IPS-15b (cell line): ENCODE results near the gene ZNF554.

Source experiments
- H3K27me3 ChIP-seq: one replicate; pipeline ENCODE4 v1.6.1; 2013; ENCODE audit warnings: low read length; ENCODE audit not compliant: control insufficient read depth, insufficient read depth
- H3K36me3 ChIP-seq: one replicate; pipeline ENCODE4 v1.6.1; 2013; ENCODE audit warnings: low read length; ENCODE audit not compliant: control insufficient read depth, insufficient read depth
- H3K4me1 ChIP-seq: one replicate; pipeline ENCODE4 v1.6.1; 2013; ENCODE audit warnings: mild to moderate bottlenecking, low read length; ENCODE audit not compliant: control insufficient read depth, insufficient read depth
- H3K4me3 ChIP-seq: one replicate; pipeline ENCODE4 v1.5.1; 2013; ENCODE audit warnings: low read depth, low read length
- H3K9ac ChIP-seq: one replicate; pipeline ENCODE4 v1.6.1; 2013; ENCODE audit warnings: low read depth, mild to moderate bottlenecking, low read length
- H3K9me3 ChIP-seq: one replicate; pipeline ENCODE4 v1.6.1; 2013; ENCODE audit warnings: mild to moderate bottlenecking, low read length; ENCODE audit not compliant: control insufficient read depth, insufficient read depth

The ZNF554 gene

DNA sequence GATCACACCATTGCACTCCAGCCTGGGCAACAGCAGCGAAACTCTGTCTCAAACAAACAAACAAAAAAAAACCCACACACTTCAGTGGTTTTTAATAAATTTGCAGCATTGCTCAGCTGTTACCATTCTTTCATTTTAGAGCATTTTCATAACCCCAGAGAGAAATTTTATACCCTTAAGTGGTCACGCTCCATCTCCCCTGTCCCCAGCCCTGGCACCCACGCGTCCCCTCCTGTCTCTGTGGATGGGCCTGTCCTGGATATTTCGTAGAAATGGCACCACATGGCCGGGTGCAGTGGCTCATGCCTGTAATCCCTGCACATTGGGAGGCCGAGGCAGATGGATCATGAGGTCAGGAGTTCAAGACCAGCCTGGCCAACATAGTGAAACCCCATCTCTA is 26.5 kb upstream of the ZNF554 start:
- Histone ChIP-seq H3K4me3 (no peak overlapping the region), H3K9ac (no peak overlapping the region), H3K27me3 (no peaks in the 10 kb centered on the region), H3K4me1 (no peaks in the 10 kb centered on the region), H3K9me3 (no peaks in the 10 kb centered on the region), H3K36me3 (peaks cover 53% of the 10 kb centered on the region)

DNA sequence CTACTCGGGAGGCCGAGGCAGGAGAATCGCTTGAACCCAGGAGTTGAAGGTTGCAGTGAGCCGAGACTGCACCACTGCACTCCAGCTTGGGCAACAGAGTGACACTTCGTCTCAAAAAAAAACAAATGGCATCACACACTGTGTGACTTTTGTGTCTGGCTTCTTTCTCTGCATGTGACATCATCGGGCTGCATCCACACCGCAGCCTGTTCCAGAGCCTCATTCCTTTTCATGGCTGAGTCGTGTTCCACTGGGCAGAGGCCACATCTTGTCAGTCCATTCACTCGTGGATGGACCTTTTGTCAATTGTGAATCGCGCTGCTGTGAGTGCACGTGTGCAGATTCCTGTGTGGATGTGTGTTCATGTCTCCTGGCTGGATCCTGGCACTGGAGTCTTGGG is 26.1 kb upstream of the ZNF554 start:
- Histone ChIP-seq H3K9me3 (no peaks in the 10 kb centered on the region), H3K36me3 (peaks cover 51% of the 10 kb centered on the region), H3K27me3 (no peaks in the 10 kb centered on the region), H3K4me1 (no peaks in the 10 kb centered on the region), H3K4me3 (no peak overlapping the region), H3K9ac (no peak overlapping the region)

DNA sequence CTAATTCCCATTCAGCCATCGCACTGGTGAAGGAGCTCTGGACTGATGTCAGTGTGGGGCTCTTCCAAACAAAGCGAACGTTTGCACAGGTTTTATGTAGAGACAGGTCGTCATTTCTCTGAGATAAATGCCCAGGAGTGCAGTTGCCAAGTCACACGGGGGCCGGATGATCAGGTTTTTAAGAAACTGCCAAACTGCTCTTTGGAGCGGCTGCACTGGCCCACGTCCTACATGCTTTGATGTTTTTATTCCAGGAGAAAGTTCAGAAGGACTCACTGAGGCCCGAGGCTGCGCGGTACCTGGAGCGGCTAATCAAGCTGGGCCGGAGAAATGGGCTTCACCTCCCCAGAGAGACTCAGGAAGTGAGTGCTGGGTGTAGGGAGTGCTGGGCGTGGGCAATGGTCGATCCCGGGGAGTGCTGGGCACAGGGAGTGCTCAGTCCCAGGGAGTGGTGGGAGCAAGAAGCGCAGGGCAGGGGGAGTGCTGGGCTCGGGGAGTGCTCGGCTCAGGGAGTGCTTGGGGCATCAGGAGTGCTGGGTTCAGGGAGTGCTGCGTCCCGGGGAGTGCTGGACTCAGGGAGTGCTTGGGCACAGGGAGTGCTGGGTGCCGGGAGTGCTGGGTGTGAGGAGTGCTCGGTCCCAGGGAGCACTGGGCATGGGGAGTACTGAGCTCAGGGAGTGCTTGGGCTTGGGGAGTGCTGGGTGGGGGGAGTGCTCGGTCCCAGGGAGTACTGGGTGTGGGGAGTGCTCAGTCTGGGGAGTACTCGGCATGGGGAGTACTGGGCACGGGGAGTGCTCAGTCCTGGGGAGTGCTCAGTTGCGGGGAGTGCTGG is 23.6 kb upstream of the ZNF554 start:
- Histone ChIP-seq H3K4me3 (no peak overlapping the region), H3K27me3 (no peaks in the 10 kb centered on the region), H3K36me3 (peaks cover 53% of the 10 kb centered on the region), H3K9me3 (no peaks in the 10 kb centered on the region), H3K4me1 (no peaks in the 10 kb centered on the region), H3K9ac (no peak overlapping the region)

DNA sequence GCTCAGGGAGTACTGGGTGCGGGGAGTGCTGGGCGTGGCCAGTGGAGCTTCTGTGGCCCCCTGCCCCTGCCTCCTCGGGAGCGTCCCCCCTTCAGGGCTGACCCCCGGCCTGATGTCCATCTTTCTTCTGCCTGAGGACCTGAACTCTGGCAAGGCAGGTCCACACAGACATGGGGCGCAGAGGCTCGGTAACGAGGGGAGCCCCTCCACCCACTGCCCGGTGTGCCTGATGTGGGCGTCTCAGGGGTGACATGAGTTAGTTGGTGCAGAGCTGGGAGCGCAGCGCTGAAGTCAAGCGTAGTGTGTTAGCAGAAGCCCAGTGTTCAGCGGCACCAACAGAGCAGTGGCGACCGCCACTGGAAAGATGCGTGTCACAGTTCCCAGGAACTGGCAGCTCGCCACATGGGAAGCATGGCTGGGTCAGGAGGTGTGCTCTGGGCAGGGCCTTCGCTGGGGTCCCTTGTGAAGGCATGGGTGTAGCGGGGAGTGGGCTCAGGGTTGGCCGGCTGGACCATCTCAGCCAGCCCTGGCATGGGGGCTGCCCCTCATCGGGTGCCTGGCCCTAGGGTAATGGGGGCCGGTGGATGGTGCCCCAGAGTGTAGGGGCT is 22.9 kb upstream of the ZNF554 start:
- Histone ChIP-seq H3K4me1 (no peaks in the 10 kb centered on the region), H3K4me3 (no peak overlapping the region), H3K27me3 (no peaks in the 10 kb centered on the region), H3K9me3 (no peaks in the 10 kb centered on the region), H3K9ac (no peak overlapping the region), H3K36me3 (peaks cover 54% of the 10 kb centered on the region)

DNA sequence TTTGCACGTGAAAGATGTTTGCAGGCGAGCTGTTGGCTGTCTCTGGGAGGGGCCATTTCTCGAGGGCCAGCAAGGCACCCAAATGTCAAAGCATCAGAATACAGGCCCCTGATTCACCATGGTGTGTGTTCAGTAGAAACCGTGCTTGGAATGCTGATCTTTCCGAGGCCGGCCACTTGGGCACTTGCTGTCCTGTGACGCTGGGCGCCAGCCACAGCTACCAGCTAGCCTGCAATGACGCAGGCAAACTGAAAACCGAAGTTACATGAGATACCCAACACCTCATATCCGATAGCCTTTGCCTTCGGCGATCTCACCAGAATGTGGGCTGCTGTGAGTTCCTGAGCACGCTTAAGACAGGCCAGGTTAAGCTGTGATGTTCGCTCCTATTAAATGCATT is 22.4 kb upstream of the ZNF554 start:
- Histone ChIP-seq H3K4me1 (no peaks in the 10 kb centered on the region), H3K27me3 (no peaks in the 10 kb centered on the region), H3K4me3 (no peak overlapping the region), H3K9me3 (no peaks in the 10 kb centered on the region), H3K36me3 (peaks cover 55% of the 10 kb centered on the region), H3K9ac (no peak overlapping the region)

DNA sequence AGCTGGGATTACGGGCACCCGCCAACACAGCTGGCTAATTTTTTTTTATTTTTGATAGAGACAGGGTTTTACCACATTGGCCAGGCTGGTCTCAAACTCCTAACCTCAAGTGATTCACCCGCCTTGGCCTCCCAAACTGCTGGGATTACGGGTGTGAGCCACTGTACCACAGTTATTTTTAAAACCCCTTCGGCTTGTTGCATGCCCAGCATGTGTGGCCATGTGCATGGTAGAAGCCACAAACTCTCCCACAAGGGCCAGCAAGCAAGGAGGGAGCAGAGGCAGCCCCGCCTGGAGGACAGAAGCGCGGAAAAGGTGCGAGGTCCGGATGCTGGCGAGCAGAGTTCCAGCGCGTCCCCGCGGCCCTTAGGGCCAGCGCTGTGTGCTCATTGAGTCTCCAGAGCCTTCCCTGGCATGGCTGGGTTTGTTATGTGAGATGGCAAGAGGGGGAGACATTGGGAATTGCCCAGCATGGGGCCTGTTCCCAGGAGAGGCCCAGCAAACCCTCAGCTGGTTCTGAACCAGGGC is 21.4 kb upstream of the ZNF554 start:
- H3K4me3 ChIP-seq = no peak overlapping the region
- H3K4me1 ChIP-seq = no peaks in the 10 kb centered on the region
- no peaks in the 10 kb centered on the region for H3K27me3 ChIP-seq
- peaks cover 63% of the 10 kb centered on the region for H3K36me3 ChIP-seq
- no peaks in the 10 kb centered on the region for H3K9me3 ChIP-seq
- no peak overlapping the region for H3K9ac ChIP-seq

DNA sequence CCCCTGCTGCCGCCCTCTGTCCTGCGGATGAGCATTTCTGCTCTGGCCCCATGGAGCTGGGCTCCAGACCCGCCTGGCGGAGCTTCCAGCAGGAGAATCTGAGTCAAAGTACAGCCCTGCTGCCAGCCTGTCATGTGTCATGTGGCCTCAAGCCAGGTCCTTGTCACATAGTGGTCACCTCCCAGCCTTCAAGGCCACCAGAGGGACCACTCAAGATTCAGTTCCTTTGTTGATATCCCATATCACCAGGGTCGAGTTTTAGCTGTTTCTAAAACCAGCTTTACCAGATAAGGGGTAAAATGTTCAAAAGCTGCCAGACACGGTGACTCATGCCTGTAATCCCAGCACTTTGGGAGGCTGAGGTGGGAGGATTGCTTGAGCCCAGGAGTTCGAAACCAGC is 20.9 kb upstream of the ZNF554 start:
- H3K4me1 ChIP-seq = no peaks in the 10 kb centered on the region
- H3K9ac ChIP-seq = no peak overlapping the region
- no peaks in the 10 kb centered on the region for H3K9me3 ChIP-seq
- H3K27me3 ChIP-seq = no peaks in the 10 kb centered on the region
- no peak overlapping the region for H3K4me3 ChIP-seq
- peaks cover 61% of the 10 kb centered on the region for H3K36me3 ChIP-seq

DNA sequence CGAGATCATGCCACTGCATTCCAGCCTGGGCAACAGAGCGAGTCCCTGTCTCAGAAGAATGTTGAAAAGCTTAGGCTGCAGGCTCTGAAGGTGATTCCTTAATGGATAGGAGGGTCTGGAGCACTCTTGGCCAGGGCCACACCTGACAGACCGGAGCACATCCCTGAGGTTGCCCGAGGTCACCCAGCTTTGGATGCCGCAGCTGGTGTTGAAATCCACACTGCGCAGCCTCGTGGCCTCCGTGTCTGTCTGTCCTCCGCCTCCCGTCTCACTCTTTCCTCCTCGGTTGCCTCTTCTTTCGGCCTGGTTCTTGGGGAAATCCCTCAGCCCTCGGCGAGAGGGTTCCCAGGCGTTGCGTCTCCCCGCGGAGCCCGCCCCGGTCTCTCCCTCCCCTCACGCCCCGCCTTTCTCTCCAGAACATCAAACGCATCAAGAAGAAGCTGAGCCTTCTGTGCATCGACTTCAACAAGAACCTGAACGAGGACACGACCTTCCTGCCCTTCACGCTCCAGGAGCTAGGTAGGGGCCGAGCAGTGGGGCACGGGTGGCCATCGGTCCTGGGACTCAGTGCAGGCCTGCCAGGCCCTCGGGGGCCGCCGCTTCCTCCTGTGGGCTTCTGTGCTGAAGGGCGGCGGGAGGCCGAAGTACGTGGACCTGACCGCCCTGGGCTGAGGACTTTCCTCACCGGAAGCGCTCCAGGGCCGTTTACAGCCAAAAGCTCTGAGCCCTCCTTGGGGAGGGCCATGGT is 20.2 kb upstream of the ZNF554 start:
- H3K9ac ChIP-seq = no peak overlapping the region
- H3K9me3 ChIP-seq = no peaks in the 10 kb centered on the region
- H3K27me3 ChIP-seq = no peaks in the 10 kb centered on the region
- no peaks in the 10 kb centered on the region for H3K4me1 ChIP-seq
- H3K36me3 ChIP-seq = peaks cover 66% of the 10 kb centered on the region
- no peak overlapping the region for H3K4me3 ChIP-seq

DNA sequence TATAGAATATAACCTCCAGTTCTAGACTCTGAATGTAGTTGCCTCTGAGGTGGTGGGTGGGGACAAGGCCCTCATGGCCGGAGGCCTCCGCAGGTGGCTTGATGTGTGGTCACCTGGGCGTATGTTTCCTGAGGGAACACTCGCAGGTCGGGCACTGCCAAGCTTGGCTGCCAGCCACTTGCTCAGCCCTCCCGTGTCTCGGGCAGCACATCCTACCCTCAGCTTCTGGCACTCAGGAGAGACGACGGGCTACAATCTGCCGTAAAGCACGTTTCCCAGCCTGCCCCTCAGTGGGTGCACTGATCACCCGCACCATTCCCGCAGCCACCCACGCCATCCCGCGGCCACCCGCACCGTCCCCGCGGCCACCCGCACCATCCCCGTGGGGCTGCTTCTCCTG is 19.2 kb upstream of the ZNF554 start:
- Histone ChIP-seq H3K9me3 (no peaks in the 10 kb centered on the region), H3K27me3 (no peaks in the 10 kb centered on the region), H3K9ac (no peak overlapping the region), H3K36me3 (peaks cover 70% of the 10 kb centered on the region), H3K4me3 (no peak overlapping the region), H3K4me1 (no peaks in the 10 kb centered on the region)

DNA sequence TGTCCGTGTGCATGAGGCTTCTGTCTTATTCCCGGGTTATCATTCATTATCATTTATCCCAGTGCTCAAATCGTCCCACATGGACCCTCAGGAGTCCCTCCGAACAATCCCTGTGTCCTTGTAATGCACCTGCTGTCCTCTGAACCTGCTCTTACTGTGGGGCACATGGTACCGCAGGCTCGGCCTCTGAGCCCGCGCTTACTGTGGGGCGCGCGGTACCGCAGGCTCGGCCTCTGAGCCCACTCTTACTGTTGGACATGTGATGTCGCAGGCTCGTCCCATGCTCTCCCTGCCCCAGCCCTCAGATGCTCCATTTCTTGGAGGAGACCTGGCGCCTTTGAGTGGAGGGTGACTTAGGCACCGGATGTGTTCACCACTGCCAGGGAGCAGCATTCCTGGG is 16.8 kb upstream of the ZNF554 start:
- H3K4me1 ChIP-seq = no peaks in the 10 kb centered on the region
- H3K9ac ChIP-seq = no peak overlapping the region
- no peak overlapping the region for H3K4me3 ChIP-seq
- no peaks in the 10 kb centered on the region for H3K9me3 ChIP-seq
- H3K36me3 ChIP-seq = peaks cover 73% of the 10 kb centered on the region
- H3K27me3 ChIP-seq = no peaks in the 10 kb centered on the region

DNA sequence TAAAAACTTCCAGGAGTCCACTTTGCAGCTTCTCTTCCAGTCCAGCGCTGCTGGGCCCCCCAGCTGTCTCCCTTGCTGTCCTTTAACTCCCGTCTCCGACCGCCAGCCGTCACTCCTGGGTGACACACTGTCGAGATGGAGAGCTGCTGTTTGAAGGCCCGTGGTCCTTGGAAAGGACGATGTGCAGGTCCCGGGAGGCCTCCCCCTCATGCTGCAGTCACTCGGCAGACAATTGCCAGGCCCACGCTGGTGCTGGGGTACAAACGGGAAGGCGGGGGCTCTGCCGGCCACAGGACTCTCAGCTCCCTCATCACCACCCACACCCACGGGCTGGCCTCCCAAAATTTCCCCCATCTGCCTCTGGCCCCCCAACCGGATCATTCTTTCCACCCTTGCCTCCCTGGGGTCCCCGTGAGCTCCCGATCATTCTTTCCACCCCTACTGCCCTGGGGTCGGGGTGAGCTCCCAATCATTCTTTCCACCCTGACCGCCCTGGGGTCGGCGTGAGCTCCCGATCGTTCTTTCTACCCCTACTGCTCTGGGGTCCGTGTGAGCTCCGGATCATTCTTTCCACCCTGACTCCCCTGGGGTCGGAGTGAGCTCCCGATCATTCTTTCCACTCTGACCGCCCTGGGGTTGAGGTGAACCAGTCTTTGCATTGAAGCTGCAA is 16.0 kb upstream of the ZNF554 start:
- H3K27me3 ChIP-seq = no peaks in the 10 kb centered on the region
- no peak overlapping the region for H3K9ac ChIP-seq
- no peaks in the 10 kb centered on the region for H3K9me3 ChIP-seq
- H3K36me3 ChIP-seq = peaks cover 78% of the 10 kb centered on the region
- no peaks in the 10 kb centered on the region for H3K4me1 ChIP-seq
- H3K4me3 ChIP-seq = no peak overlapping the region
